ENCODE results near the gene SUMO4. TPM values are rescaled to one million over a fixed set of nuclear protein-coding genes. Genes with fewer than 3 reads are reported as not detected.

Gene SUMO4
- total and polyA plus RNA-seq, 9 of the 15 experiments (the other 6 are each of a cell fraction or from before 2014, with no cell fraction given) = 0.20 to 1.9 (median 0.50) TPM; not detected in 2

- TF ChIP-seq TAL1 (IDR thresholded peaks at IDR 0.05) (peak; percentile 40; the same call in 1 of the 2 replicates), CBFA2T3 (IDR thresholded peaks at IDR 0.05) (peak; percentile 71), NR2F6 (CRISPR knock-in tag; IDR thresholded peaks at IDR 0.05) (no peak), ZFP1 (CRISPR knock-in tag; IDR thresholded peaks at IDR 0.05) (no peak), NCOR1 (IDR thresholded peaks at IDR 0.05) (peak; percentile 29; the same call in 1 of the 2 replicates), TEAD4 (IDR thresholded peaks at IDR 0.05; ENCODE audit: low read length) (peak; percentile 44; the same call in 1 of the 2 replicates), TEAD4 (CRISPR knock-in tag; IDR thresholded peaks at IDR 0.05; ENCODE audit: borderline replicate concordance) (no peak)
Measured at GRCh38 chr6:149364557-149364956, 35.5 kb upstream of the SUMO4 start (continued).

GRCh38 chr6:149365197-149365596 lies 34.9 kb upstream of the SUMO4 start:
- POLR2A ChIA-PET = no interaction called here
- H3K79me2 ChIP-seq (ENCODE audit: control insufficient read depth, insufficient read depth, low read length) = peaks cover 71% of the 10 kb centered on the region

More at GRCh38 chr6:149365197-149365596, 34.9 kb upstream of the SUMO4 start:
- no peak overlapping the region for H3K4me3 ChIP-seq
- no peaks in the 10 kb centered on the region for H3K9me3 ChIP-seq (replicated peaks; ENCODE audit: control insufficient read depth, insufficient read depth, low read depth, low read length)
- peaks cover 5% of the 10 kb centered on the region; the same call in 1 of the 3 replicates for H3K36me3 ChIP-seq (ENCODE audit: control insufficient read depth, insufficient read depth, low read length)
- FAIRE-seq (no peak), ATAC-seq (no peak), DNase-seq (ENCODE audit: extremely low read depth in 1 of 4, low spot score in 3 of 4) (no peak)
- peaks cover 3% of the 10 kb centered on the region for H3K9me1 ChIP-seq (ENCODE audit: control insufficient read depth, insufficient read depth, low read length)
- no TSS peak for BruUV-seq (replicated peaks)
- TF ChIP-seq MEIS2 (IDR thresholded peaks at IDR 0.05; ENCODE audit: partially characterized antibody) = peak; percentile 26
- TF ChIP-seq SNAPC5 (CRISPR knock-in tag; IDR thresholded peaks at IDR 0.05) = no peak
- TF ChIP-seq PKNOX1 (IDR thresholded peaks at IDR 0.05) = peak; percentile 86
- TF ChIP-seq ZNF316 (IDR thresholded peaks at IDR 0.05) = 0 out of 2 replicates have a peak, but pooled peaks have one; percentile 12
- CTCF ChIA-PET (ENCODE audit: low intra/inter-chr PET ratio) = no interaction called here
- H3K4me1 ChIP-seq (replicated peaks in 1 of 2; ENCODE audit: control insufficient read depth in 2 of 2, insufficient read depth in 2 of 2, low read length in 2 of 2) = peaks cover 0 to 11% of the 10 kb centered on the region in 2 experiments; a peak in 3 of 5 replicates
- no peak overlapping the region for H2AFZ ChIP-seq (ENCODE audit: low read depth, low read length)
- no peak overlapping the region for H3K27ac ChIP-seq (ENCODE audit: extremely low read depth, low read depth, low read length)
- intact Hi-C loops (cut with micrococcal nuclease) = no loop called here
- no peak overlapping the region for H3K4me2 ChIP-seq (ENCODE audit: insufficient read depth, low read length)
- no peak overlapping the region for H3K9ac ChIP-seq (ENCODE audit: insufficient read depth in 1 of 2, low read depth in 2 of 2, low read length in 2 of 2)
- in situ Hi-C loops (cut with MboI) = no loop called here
- H3K27me3 ChIP-seq (ENCODE audit: control insufficient read depth in 2 of 2, insufficient read depth in 2 of 2, low read length in 2 of 2) = no peaks in the 10 kb centered on the region
- H4K20me1 ChIP-seq (replicated peaks; ENCODE audit: control insufficient read depth, insufficient read depth, low read length) = peaks cover 13% of the 10 kb centered on the region; the same call in 1 of the 2 replicates

Data from K562 (cell line).